Natural killer cell treated with Interleukin-12 subunit alpha and Interleukin-12 subunit beta and Interleukin-15 and Interleukin-18, amount 100 ng/mL, for 72 hours (primary cell): ENCODE data around the gene SEZ6L. TPM values are rescaled to one million over a fixed set of nuclear protein-coding genes. Genes with fewer than 3 reads are reported as not detected.

Experiments
- ATAC-seq, 2 donors: fragments of 150-1000 bp; cut with Tn5 transposase in 1 of 2; sonication (Bioruptor Pico), chemical (Tn5 transposase) in 1 of 2; 2 replicates each; pipeline ENCODE4 v1.10.0; 2021
- DNase-seq: peaks from one replicate; pipeline ENCODE4 v3.0.0; 2022; ENCODE audit warnings: low spot score
- H3K27ac Mint-ChIP-seq, 2 donors: 1 replicate in 1 of 2; 2 replicates in 1 of 2; pipeline ENCODE4 v1.8.0; 2022; ENCODE audit warnings: mixed read lengths in 2 of 2, mild to moderate bottlenecking in 1 of 2, moderate library complexity in 1 of 2
- H3K27me3 Mint-ChIP-seq, 2 donors: 1 replicate in 1 of 2; 2 replicates in 1 of 2; pipeline ENCODE4 v1.8.0; 2022; ENCODE audit warnings: mixed read lengths in 2 of 2
- H3K36me3 Mint-ChIP-seq: one replicate; pipeline ENCODE4 v1.8.0; 2022; ENCODE audit warnings: mixed read lengths
- H3K4me1 Mint-ChIP-seq, 2 donors: 1 replicate in 1 of 2; 2 replicates in 1 of 2; pipeline ENCODE4 v1.8.0; 2022; ENCODE audit warnings: low read depth in 2 of 2, mixed read lengths in 2 of 2, mild to moderate bottlenecking in 1 of 2
- H3K4me3 Mint-ChIP-seq: one replicate; pipeline ENCODE4 v1.8.0; 2022; ENCODE audit warnings: mixed read lengths
- H3K9me3 Mint-ChIP-seq: 2 replicates; pipeline ENCODE4 v1.8.0; 2022; ENCODE audit warnings: mixed read lengths
- total RNA-seq, 2 donors: library from RNA; stranded (reverse); gene quantifications; one replicate each; pipeline ENCODE4 v1.2.3, GENCODE V29; 2022

Gene SEZ6L
- total RNA-seq, 2 donors from 2014 or later = not detected

- ATAC-seq (no peak), DNase-seq (no peak)
- no peaks in the 10 kb centered on the region for H3K4me1 Mint-ChIP-seq
- H3K9me3 Mint-ChIP-seq = no peaks in the 10 kb centered on the region
- no peak overlapping the region for H3K27ac Mint-ChIP-seq
- peaks cover 31 to 68% of the 10 kb centered on the region in 2 donors for H3K27me3 Mint-ChIP-seq
- H3K36me3 Mint-ChIP-seq = no peaks in the 10 kb centered on the region
- no peak overlapping the region for H3K4me3 Mint-ChIP-seq
Measured at GRCh38 chr22:26162926-26163325, 6.3 kb upstream of the SEZ6L start.

GRCh38 chr22:26164174-26164573 is 5.1 kb upstream of the SEZ6L start:
- H3K4me3 Mint-ChIP-seq = no peak overlapping the region
- H3K4me1 Mint-ChIP-seq = no peaks in the 10 kb centered on the region
- no peak for DNase-seq
- no peaks in the 10 kb centered on the region for H3K36me3 Mint-ChIP-seq
- no peak overlapping the region for H3K27ac Mint-ChIP-seq
- no peak for ATAC-seq
- no peaks in the 10 kb centered on the region for H3K9me3 Mint-ChIP-seq
- H3K27me3 Mint-ChIP-seq = peaks cover 37 to 72% of the 10 kb centered on the region in 2 donors

DNA sequence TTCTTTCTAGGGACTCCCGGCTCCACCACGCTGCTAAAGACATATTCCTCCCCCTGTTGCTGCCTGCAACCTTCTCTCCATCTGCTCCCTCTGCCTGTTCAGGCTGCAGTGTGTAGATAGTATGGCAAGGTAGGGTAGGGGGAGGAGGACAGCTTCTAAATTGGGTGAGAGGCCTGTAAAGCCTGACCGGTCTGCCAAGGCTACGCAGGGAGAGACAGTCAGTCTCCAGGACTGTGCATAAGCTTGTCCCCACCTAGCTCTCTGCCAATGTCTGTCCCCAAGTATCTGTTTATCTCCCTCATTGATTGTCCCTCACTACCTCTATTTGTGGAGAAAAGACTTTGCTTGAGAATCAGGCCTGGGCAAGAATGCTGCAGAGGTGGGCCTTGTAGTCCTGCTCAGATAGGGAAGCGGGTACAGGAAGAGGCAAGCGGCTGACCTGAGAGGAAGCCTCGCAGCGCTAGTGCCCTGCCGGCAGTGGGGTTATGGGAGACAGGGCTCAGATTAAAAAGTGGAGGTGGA is 871 bp upstream of the SEZ6L start:
- Mint-ChIP-seq H3K27ac (no peak overlapping the region), H3K4me3 (peak overlapping the region; percentile 45), H3K9me3 (no peaks in the 10 kb centered on the region), H3K36me3 (no peaks in the 10 kb centered on the region), H3K4me1 (no peaks in the 10 kb centered on the region), H3K27me3 (peaks cover 46 to 72% of the 10 kb centered on the region in 2 donors)
- ATAC-seq (peak in 1 of 2 donors; percentile 15), DNase-seq (no peak)

DNA sequence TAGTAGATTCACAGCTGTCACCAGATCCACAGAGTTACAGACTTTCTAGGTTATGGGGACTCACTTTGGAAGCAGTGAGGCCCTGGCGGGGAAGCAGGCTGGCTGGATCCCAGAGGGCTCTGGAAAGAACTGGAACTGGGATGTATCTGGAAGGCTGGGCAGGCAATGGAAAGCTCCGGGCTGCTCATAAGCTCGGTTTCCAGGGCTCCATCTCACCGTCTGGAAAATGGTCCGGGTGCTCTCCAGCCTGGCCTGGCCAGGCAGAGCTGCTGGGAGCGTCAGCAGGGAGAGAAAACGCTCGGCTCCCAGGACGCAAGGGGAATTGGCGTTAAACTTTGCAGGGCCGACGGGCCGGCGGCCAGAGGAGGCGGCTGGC is 335 bp upstream of the SEZ6L start:
- peak overlapping the region; percentile 45 for H3K4me3 Mint-ChIP-seq

DNA sequence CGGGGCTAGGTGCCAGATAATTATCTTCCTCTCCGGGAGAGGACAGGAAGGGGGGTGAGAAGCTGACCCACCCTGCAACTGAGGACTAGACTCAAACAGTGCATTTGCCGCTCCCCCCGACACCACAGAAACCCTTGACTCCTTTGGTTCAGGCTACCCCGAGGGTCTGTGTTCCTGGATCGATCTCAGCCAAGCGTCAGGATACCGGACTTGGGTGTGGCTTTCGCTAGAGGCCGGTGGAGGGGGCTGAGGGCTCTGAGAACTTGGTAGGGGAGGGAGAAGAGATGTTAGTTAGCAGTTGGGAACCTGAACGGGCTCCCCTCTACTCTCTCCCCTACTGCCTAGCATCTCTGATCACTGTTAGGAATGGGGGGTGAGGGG is 840 bp downstream of the SEZ6L start:
- no peaks in the 10 kb centered on the region for H3K9me3 Mint-ChIP-seq
- peaks cover 52 to 74% of the 10 kb centered on the region in 2 donors for H3K27me3 Mint-ChIP-seq
- no peak for DNase-seq
- no peaks in the 10 kb centered on the region for H3K4me1 Mint-ChIP-seq
- H3K4me3 Mint-ChIP-seq = no peak overlapping the region
- ATAC-seq = no peak
- no peak overlapping the region for H3K27ac Mint-ChIP-seq
- H3K36me3 Mint-ChIP-seq = no peaks in the 10 kb centered on the region

More for the DNA sequence above, 335 bp upstream of the SEZ6L start:
- Mint-ChIP-seq H3K36me3 (no peaks in the 10 kb centered on the region), H3K9me3 (no peaks in the 10 kb centered on the region), H3K4me1 (no peaks in the 10 kb centered on the region), H3K27me3 (peaks cover 47 to 74% of the 10 kb centered on the region in 2 donors), H3K27ac (no peak overlapping the region)
- DNase-seq (no peak), ATAC-seq (no peak)

DNA sequence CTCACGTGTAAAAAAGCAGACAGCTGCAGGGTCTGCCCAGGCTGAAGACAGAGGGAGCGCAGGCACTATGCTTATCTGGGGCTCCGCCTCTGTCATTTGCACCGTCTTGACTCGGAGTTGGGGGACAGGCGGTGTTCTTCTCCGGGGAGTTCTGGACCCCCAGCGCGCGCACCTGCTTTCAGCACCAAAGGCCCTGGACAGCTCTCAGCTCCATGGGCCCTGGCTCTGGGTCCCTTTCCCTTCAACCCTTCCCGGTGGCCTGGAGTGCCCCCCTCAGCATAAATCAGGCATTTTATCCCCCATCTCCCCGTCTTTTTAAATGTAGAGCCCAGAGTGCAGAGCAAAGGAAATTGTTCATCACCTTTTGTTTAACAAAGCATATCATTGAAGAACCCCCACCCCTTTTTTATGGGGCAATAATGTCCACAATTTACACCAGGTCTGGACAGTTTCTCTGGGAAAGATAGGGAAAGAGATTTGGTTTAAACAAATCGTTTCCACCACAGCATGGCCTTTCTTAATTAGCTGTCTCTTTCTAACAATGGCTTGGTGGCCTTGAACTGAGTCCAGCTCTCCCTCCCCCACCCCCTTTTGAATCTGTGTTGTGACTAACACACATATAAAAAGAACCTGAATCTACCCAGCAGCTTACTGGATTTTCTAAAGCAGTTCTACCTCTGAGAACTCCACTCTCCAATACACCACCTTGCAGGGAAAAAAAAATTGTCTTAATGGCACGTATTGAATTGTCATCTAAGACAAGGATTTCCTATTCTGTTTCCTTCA is 1.7 kb downstream of the SEZ6L start:
- Mint-ChIP-seq H3K4me3 (no peak overlapping the region), H3K36me3 (no peaks in the 10 kb centered on the region), H3K9me3 (no peaks in the 10 kb centered on the region), H3K27me3 (peaks cover 49 to 66% of the 10 kb centered on the region in 2 donors), H3K4me1 (no peaks in the 10 kb centered on the region), H3K27ac (no peak overlapping the region)
- ATAC-seq = no peak
- DNase-seq = no peak

GRCh38 chr22:26172389-26172990 is 3.2 kb downstream of the SEZ6L start:
- H3K9me3 Mint-ChIP-seq = no peaks in the 10 kb centered on the region
- peaks cover 51 to 60% of the 10 kb centered on the region in 2 donors for H3K27me3 Mint-ChIP-seq
- no peak overlapping the region for H3K4me3 Mint-ChIP-seq
- ATAC-seq (no peak), DNase-seq (no peak)
- H3K27ac Mint-ChIP-seq = no peak overlapping the region
- no peaks in the 10 kb centered on the region for H3K36me3 Mint-ChIP-seq
- H3K4me1 Mint-ChIP-seq = no peaks in the 10 kb centered on the region

DNA sequence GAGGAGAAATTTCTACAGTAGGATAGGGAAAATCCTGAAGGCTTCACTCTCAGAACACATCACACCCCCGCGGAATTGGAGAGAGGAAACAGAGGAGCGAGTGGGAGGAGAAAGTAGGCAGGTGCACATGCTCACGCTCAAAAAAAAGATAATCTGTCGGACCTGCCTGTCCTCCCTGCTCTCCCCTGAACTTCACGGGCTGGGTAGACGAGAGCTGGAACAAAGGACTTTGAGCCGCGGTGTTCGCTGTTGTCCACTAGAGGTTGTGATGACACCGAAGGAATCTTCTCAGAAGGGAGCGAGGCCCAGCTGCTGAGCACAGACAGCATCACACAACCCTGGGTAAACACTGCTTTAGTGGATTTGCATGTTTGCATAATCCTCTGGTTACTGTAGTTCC is 5.0 kb downstream of the SEZ6L start:
- H3K4me1 Mint-ChIP-seq = no peaks in the 10 kb centered on the region
- peaks cover 37 to 45% of the 10 kb centered on the region in 2 donors for H3K27me3 Mint-ChIP-seq
- no peak overlapping the region for H3K27ac Mint-ChIP-seq
- H3K36me3 Mint-ChIP-seq = no peaks in the 10 kb centered on the region
- ATAC-seq (no peak), DNase-seq (no peak)
- no peak overlapping the region for H3K4me3 Mint-ChIP-seq
- H3K9me3 Mint-ChIP-seq = no peaks in the 10 kb centered on the region

DNA sequence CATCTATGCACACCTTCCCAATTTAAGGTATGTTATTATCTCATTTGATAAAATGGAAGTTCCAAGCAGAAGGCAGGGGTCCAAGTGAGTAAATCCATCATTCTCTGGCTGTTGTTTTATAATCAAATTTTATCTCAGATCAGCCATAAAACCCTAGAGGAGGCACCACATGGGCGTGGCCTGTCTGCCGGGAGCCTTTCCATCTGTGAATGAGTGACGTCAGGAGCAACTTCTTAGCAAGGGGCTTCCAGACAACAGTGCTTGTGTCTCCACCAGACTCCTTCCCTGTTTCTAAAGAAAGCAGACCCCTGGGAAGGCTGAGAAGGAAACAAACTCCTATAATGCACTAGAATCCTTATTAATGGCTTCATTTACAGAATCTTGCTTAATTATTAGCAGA is 13.5 kb downstream of the SEZ6L start:
- no peak overlapping the region for H3K27ac Mint-ChIP-seq
- no peaks in the 10 kb centered on the region for H3K36me3 Mint-ChIP-seq
- no peaks in the 10 kb centered on the region for H3K4me1 Mint-ChIP-seq
- H3K9me3 Mint-ChIP-seq = peaks cover 3% of the 10 kb centered on the region
- H3K27me3 Mint-ChIP-seq = peaks cover 32% of the 10 kb centered on the region in 2 donors
- H3K4me3 Mint-ChIP-seq = no peak overlapping the region
- DNase-seq (no peak), ATAC-seq (no peak)

GRCh38 chr22:26185190-26185589 is 15.9 kb downstream of the SEZ6L start:
- no peaks in the 10 kb centered on the region for H3K4me1 Mint-ChIP-seq
- no peak overlapping the region for H3K27ac Mint-ChIP-seq
- no peak overlapping the region for H3K4me3 Mint-ChIP-seq
- H3K9me3 Mint-ChIP-seq = no peaks in the 10 kb centered on the region
- ATAC-seq = no peak
- H3K36me3 Mint-ChIP-seq = no peaks in the 10 kb centered on the region
- H3K27me3 Mint-ChIP-seq = peaks cover 24 to 27% of the 10 kb centered on the region in 2 donors
- no peak for DNase-seq

DNA sequence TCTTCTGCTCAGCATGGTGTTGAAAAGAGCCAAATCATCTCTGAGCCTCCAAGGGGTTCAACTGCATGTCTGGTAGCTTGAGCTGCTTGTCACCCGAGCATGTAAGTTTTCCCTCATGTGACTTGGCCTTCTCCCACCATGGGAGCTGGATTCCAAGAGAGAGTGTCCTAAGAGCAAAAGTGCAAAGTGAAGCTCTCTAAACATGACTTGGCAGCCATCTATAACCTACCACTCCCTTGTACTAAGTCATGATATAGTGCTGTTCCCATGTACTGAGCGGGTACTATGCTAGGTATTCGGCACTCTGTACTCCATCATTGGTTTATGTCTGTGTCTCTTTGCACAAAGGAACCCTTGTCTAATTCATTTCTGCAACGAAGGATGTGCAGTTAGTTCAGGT is 19.1 kb downstream of the SEZ6L start:
- Mint-ChIP-seq H3K4me1 (no peaks in the 10 kb centered on the region), H3K27me3 (peaks cover 24 to 28% of the 10 kb centered on the region in 2 donors), H3K36me3 (no peaks in the 10 kb centered on the region), H3K9me3 (no peaks in the 10 kb centered on the region), H3K4me3 (no peak overlapping the region), H3K27ac (no peak overlapping the region)
- ATAC-seq (no peak), DNase-seq (no peak)

GRCh38 chr22:26194313-26194712 is 25.1 kb downstream of the SEZ6L start:
- Mint-ChIP-seq H3K27ac (no peak overlapping the region), H3K27me3 (peaks cover 12 to 31% of the 10 kb centered on the region in 2 donors), H3K36me3 (no peaks in the 10 kb centered on the region), H3K4me3 (no peak overlapping the region), H3K9me3 (no peaks in the 10 kb centered on the region), H3K4me1 (no peaks in the 10 kb centered on the region)
- ATAC-seq (no peak), DNase-seq (no peak)

DNA sequence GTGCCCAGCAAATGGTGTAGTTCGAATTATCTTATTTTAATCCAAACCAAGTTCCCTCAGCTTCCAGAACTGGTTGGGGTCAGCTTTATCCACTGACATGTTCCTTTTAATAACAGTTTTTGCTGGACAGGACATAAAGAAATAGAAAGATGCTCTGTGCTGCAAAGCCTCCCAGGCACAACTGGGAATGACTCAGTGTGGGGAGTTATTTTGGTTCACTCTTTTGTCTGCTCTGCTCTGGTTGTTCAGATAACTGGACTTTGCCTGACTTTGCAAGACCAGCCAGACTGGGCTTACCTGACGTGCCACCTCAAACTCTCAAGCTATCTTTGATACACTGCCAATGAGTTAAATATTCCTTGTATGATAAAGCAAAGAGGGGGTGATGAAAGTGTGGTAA is 25.6 kb downstream of the SEZ6L start:
- H3K4me3 Mint-ChIP-seq = no peak overlapping the region
- peaks cover 12 to 33% of the 10 kb centered on the region in 2 donors for H3K27me3 Mint-ChIP-seq
- H3K36me3 Mint-ChIP-seq = no peaks in the 10 kb centered on the region
- H3K27ac Mint-ChIP-seq = no peak overlapping the region
- ATAC-seq (no peak), DNase-seq (no peak)
- H3K4me1 Mint-ChIP-seq = no peaks in the 10 kb centered on the region
- no peaks in the 10 kb centered on the region for H3K9me3 Mint-ChIP-seq

GRCh38 chr22:26196657-26197056 is 27.4 kb downstream of the SEZ6L start:
- Mint-ChIP-seq H3K27me3 (peaks cover 18 to 43% of the 10 kb centered on the region in 2 donors), H3K27ac (no peak overlapping the region), H3K9me3 (no peaks in the 10 kb centered on the region), H3K4me1 (no peaks in the 10 kb centered on the region), H3K4me3 (no peak overlapping the region), H3K36me3 (no peaks in the 10 kb centered on the region)
- no peak for DNase-seq
- no peak for ATAC-seq
